Neuronal stem cell (in vitro differentiated cells): ENCODE measurements around the gene NBPF9.
"Not testable (repeated sequence)": the region's sequence is repeated elsewhere in the genome, so short reads cannot be mapped to it uniquely, and the experiment has no call there.

ENCODE experiments used
- DNase-seq: peaks from one replicate; pipeline ENCODE4 v3.0.0-alpha.2; 2013; ENCODE audit warnings: low spot score
- H2AFZ ChIP-seq: one replicate; pipeline ENCODE4 v1.6.1; 2013; ENCODE audit warnings: mild to moderate bottlenecking, low read length, inconsistent platforms
- H2AK5ac ChIP-seq: 2 replicates; pipeline ENCODE4 v1.6.1; 2013; ENCODE audit warnings: low read depth, mild to moderate bottlenecking, inconsistent platforms, low read length, moderate library complexity, mixed read lengths
- H2BK120ac ChIP-seq: 2 replicates; pipeline ENCODE4 v1.6.1; 2013; ENCODE audit warnings: low read depth, mild to moderate bottlenecking, inconsistent platforms, low read length, moderate library complexity, mixed read lengths
- H2BK12ac ChIP-seq: one replicate; pipeline ENCODE4 v1.6.1; 2013; ENCODE audit warnings: low read length, inconsistent platforms
- H2BK15ac ChIP-seq: 2 replicates; pipeline ENCODE4 v1.6.1; 2013; ENCODE audit warnings: mild to moderate bottlenecking, low read length, inconsistent platforms, mixed read lengths
- H2BK5ac ChIP-seq: one replicate; pipeline ENCODE4 v1.6.1; 2013; ENCODE audit warnings: inconsistent platforms, mild to moderate bottlenecking, low read length, moderate library complexity
- H3K14ac ChIP-seq: one replicate; pipeline ENCODE4 v1.6.1; 2013; ENCODE audit warnings: low read length, inconsistent platforms
- H3K18ac ChIP-seq: 2 replicates; pipeline ENCODE4 v1.6.1; 2013; ENCODE audit warnings: low read length, inconsistent platforms
- H3K23ac ChIP-seq: 2 replicates; pipeline ENCODE4 v1.6.1; 2013; ENCODE audit warnings: low read depth, mild to moderate bottlenecking, mixed read lengths, low read length, inconsistent platforms; ENCODE audit not compliant: poor library complexity
- H3K27ac ChIP-seq: replicated peaks from 3 replicates; pipeline ENCODE4 v1.5.1; 2013; ENCODE audit warnings: low read length, inconsistent platforms
- H3K27me3 ChIP-seq, 3 experiments: 2 replicates each; pipeline ENCODE4 v1.6.1; 2013; ENCODE audit warnings: low read length in 3 of 3, mild to moderate bottlenecking in 2 of 3, inconsistent platforms in 1 of 3, low read depth in 1 of 3, mixed read lengths in 1 of 3, moderate library complexity in 1 of 3; ENCODE audit not compliant: control insufficient read depth in 3 of 3, insufficient read depth in 3 of 3
- H3K36me3 ChIP-seq, 2 donors: replicated peaks in 1 of 2; 2 replicates each; pipeline ENCODE4 v1.6.1; 2013; ENCODE audit warnings: low read length in 2 of 2; ENCODE audit not compliant: control insufficient read depth in 2 of 2, insufficient read depth in 2 of 2
- H3K4ac ChIP-seq: 2 replicates; pipeline ENCODE4 v1.6.1; 2013; ENCODE audit warnings: inconsistent platforms, mild to moderate bottlenecking, low read length, moderate library complexity
- H3K4me1 ChIP-seq, 2 donors: 1 replicate in 1 of 2; 2 replicates in 1 of 2; pipeline ENCODE4 v1.6.1; 2013; ENCODE audit warnings: low read length in 2 of 2, low read depth in 1 of 2; ENCODE audit not compliant: control insufficient read depth in 2 of 2, insufficient read depth in 1 of 2
- H3K4me2 ChIP-seq: one replicate; pipeline ENCODE4 v1.6.1; 2013; ENCODE audit warnings: mild to moderate bottlenecking, low read length, inconsistent platforms; ENCODE audit not compliant: insufficient read depth, poor library complexity, severe bottlenecking
- H3K4me3 ChIP-seq, 2 donors: 2 replicates each; pipeline ENCODE4 v1.5.1; 2013; ENCODE audit warnings: low read length in 2 of 2, mild to moderate bottlenecking in 2 of 2, inconsistent platforms in 1 of 2, moderate library complexity in 1 of 2
- H3K79me1 ChIP-seq: one replicate; pipeline ENCODE4 v1.6.1; 2013; ENCODE audit warnings: low read depth, mild to moderate bottlenecking, inconsistent platforms, low read length, moderate library complexity
- H3K9ac ChIP-seq: one replicate; pipeline ENCODE4 v1.6.1; 2013; ENCODE audit warnings: mild to moderate bottlenecking, low read depth, low read length, inconsistent platforms; ENCODE audit not compliant: poor library complexity
- H3K9me3 ChIP-seq, 2 donors: replicated peaks in 1 of 2; 2 replicates each; pipeline versions ENCODE3 to v1.6.1; 2013; ENCODE audit warnings: low read length in 2 of 2, mild to moderate bottlenecking in 2 of 2, inconsistent platforms in 1 of 2, low read depth in 1 of 2, mixed read lengths in 1 of 2, moderate library complexity in 1 of 2; ENCODE audit not compliant: control insufficient read depth in 2 of 2, insufficient read depth in 1 of 2
- H4K8ac ChIP-seq: one replicate; pipeline ENCODE4 v1.6.1; 2013; ENCODE audit warnings: low read depth, mild to moderate bottlenecking, inconsistent platforms, low read length, moderate library complexity
- H4K91ac ChIP-seq: one replicate; pipeline ENCODE4 v1.6.1; 2013; ENCODE audit warnings: low read length, low read depth, mild to moderate bottlenecking, inconsistent platforms; ENCODE audit not compliant: poor library complexity
- WGBS, 2 donors: extraction: QIAGEN DNeasy Blood & Tissue Kit; methylation state at CpG; one replicate each; pipeline ENCODE4 v1.1.7; 2013; ENCODE audit warnings: missing lambda C conversion rate in 2 of 2, mixed read lengths in 1 of 2; ENCODE audit not compliant: insufficient read length in 2 of 2, insufficient replicate concordance in 1 of 2; ENCODE audit errors: extremely low coverage in 2 of 2; 5-methylcytosine and 5-hydroxymethylcytosine counted together

The NBPF9 gene

DNA sequence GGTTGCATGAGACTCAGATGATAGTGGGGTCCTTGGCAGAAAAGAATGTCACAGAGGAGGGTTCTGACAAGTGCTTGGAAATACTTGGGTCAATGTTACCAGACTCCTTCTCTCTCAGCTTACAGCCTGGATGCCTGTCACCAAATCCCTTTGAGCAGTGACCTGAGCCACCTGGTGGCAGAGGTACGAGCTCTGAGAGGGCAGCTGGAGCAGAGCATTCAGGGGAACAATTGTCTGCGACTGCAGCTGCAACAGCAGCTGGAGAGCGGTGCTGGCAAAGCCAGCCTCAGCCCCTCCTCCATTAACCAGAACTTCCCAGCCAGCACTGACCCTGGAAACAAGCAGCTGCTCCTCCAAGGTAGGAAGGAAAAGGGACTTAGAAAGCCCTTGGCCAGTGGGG, 79.0 kb downstream of the NBPF9 start:
- H3K79me1 ChIP-seq, H3K18ac ChIP-seq, H3K4me1 ChIP-seq, H4K91ac ChIP-seq, H2AK5ac ChIP-seq, H2BK5ac ChIP-seq, H2BK15ac ChIP-seq, H3K9me3 ChIP-seq, H3K23ac ChIP-seq, H4K8ac ChIP-seq, H3K14ac ChIP-seq, H3K36me3 ChIP-seq, H3K4me2 ChIP-seq, H3K27ac ChIP-seq, H2BK12ac ChIP-seq, H3K4me3 ChIP-seq, H2BK120ac ChIP-seq, DNase-seq, H2AFZ ChIP-seq, H3K4ac ChIP-seq, H3K27me3 ChIP-seq, H3K9ac ChIP-seq: not testable (repeated sequence)
- WGBS, 2 donors, result no CpG with 5 or more reads among the region's 3 CpGs

DNA sequence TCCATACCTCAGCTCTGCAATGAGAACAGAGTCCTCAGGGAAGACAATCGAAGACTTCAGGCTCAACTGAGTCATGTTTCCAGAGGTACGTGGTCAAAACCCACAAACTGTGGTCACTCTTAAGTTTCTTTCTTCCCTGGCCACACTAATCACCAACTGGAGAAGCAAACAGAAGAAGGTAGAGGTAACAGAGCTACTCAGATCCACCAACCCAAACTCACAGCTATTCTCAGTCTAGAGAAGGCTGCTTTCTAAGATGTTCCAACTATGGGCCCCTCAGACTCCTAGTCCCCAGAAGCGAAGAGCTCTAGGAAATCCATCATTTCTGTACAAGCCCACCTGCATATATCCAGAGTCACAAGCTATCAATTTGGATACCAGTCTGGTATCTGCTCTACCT, 84.8 kb downstream of the NBPF9 start:
- not testable (repeated sequence) for H3K4me1 ChIP-seq, DNase-seq, H3K18ac ChIP-seq, H3K4ac ChIP-seq, H3K23ac ChIP-seq, H4K8ac ChIP-seq, H3K27me3 ChIP-seq, H3K14ac ChIP-seq, H3K36me3 ChIP-seq, H3K4me2 ChIP-seq, H4K91ac ChIP-seq, H2BK5ac ChIP-seq, H2BK12ac ChIP-seq, H3K79me1 ChIP-seq, H2AFZ ChIP-seq, H3K4me3 ChIP-seq, H2BK120ac ChIP-seq, H3K9me3 ChIP-seq, H3K9ac ChIP-seq, H3K27ac ChIP-seq, H2AK5ac ChIP-seq, H2BK15ac ChIP-seq
- no CpG with 5 or more reads among the region's 3 CpGs for WGBS, 2 donors

- no CpG with 5 or more reads among the region's 2 CpGs for WGBS, 2 donors
- not testable (repeated sequence) for H3K9ac ChIP-seq, H3K27me3 ChIP-seq, H2BK120ac ChIP-seq, H3K4me3 ChIP-seq, H2BK15ac ChIP-seq, H3K14ac ChIP-seq, H3K36me3 ChIP-seq, H2AK5ac ChIP-seq, H3K27ac ChIP-seq, H2BK5ac ChIP-seq, H2BK12ac ChIP-seq, DNase-seq, H3K79me1 ChIP-seq, H3K4me2 ChIP-seq, H4K8ac ChIP-seq, H3K4ac ChIP-seq, H3K23ac ChIP-seq, H4K91ac ChIP-seq, H3K9me3 ChIP-seq, H3K18ac ChIP-seq, H2AFZ ChIP-seq, H3K4me1 ChIP-seq
These were observed 86.7 kb downstream of the NBPF9 start for GRCh38 chr1:149016626-149017025.

DNA sequence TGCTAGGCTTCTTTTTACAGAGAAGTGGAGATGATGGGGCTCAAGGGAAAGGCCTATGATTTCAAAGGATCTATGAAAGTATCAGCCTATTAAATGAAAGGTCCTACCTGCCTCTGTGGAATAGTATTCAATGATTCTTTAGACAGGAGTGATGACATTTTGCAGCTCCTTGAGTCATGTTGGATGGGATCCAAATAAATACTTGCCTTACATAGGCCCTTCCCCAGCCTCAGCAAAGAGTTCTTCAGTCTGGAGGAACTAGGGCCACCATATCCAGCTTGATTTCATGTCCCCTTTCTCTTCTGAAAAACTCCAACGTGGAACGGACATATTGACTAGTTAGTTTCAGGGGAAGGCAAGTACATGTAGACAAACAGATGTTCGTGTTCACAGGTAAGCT, 87.8 kb downstream of the NBPF9 start:
- H3K18ac ChIP-seq, H2AK5ac ChIP-seq, H2BK120ac ChIP-seq, H3K9ac ChIP-seq, H3K14ac ChIP-seq, H3K4ac ChIP-seq, H2AFZ ChIP-seq, H3K4me1 ChIP-seq, H4K8ac ChIP-seq, H3K79me1 ChIP-seq, H3K4me2 ChIP-seq, H2BK5ac ChIP-seq, DNase-seq, H3K36me3 ChIP-seq, H3K23ac ChIP-seq, H3K4me3 ChIP-seq, H2BK15ac ChIP-seq, H4K91ac ChIP-seq, H3K9me3 ChIP-seq, H2BK12ac ChIP-seq, H3K27me3 ChIP-seq, H3K27ac ChIP-seq: not testable (repeated sequence)
- no CpG with 5 or more reads among the region's 3 CpGs for WGBS, 2 donors
